Prostate gland (tissue), 2 donors: ENCODE measurements around the gene CCDC148.

ENCODE experiments used
- POLR2A ChIP-seq: fragments of 450-650 bp; IDR thresholded peaks from one replicate; pipeline ENCODE4 v1.6.1; 2016; ENCODE audit warnings: antibody characterized with exemption, mild to moderate bottlenecking
- POLR2AphosphoS5 ChIP-seq: sonication (generic); formaldehyde crosslinking; IDR thresholded peaks from one replicate; pipeline ENCODE4 v1.6.1; 2017; ENCODE audit warnings: antibody characterized with exemption
- TF ChIP-seq, protein P1 (sequence below), 4 experiments: fragments of 200-600 bp in 2 of 4; fragments of 450-650 bp in 2 of 4; sonication (generic) in 2 of 4; IDR thresholded peaks; 1 replicate in 3 of 4; 2 replicates in 1 of 4; pipeline ENCODE4 v1.5.1; 2016 to 2019; ENCODE audit warnings: antibody characterized with exemption in 4 of 4, mild to moderate bottlenecking in 2 of 4, moderate library complexity in 2 of 4

DNA sequence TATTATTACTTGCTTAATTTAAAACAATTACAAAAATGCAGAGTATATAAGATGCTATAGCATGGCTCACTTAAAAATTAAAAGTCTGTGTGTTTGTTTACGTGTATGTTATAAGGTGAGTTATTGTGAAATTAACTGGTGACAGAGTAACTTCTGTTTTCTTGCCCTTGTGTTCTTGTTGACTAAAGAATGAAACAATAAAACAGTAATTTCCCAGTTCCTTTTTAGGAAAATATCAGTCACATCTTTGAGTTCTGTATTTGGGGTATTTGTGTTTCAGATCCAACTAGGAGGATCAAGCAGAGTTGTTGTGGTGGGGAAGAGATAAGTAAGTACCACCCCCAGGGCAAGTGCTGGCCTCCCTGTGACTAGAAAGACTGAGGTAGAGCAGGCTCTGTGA lies 143.6 kb downstream of the CCDC148 start:
- no peak for TF ChIP-seq POLR2A
- no peak for TF ChIP-seq POLR2AphosphoS5
- TF ChIP-seq, protein P1, sequence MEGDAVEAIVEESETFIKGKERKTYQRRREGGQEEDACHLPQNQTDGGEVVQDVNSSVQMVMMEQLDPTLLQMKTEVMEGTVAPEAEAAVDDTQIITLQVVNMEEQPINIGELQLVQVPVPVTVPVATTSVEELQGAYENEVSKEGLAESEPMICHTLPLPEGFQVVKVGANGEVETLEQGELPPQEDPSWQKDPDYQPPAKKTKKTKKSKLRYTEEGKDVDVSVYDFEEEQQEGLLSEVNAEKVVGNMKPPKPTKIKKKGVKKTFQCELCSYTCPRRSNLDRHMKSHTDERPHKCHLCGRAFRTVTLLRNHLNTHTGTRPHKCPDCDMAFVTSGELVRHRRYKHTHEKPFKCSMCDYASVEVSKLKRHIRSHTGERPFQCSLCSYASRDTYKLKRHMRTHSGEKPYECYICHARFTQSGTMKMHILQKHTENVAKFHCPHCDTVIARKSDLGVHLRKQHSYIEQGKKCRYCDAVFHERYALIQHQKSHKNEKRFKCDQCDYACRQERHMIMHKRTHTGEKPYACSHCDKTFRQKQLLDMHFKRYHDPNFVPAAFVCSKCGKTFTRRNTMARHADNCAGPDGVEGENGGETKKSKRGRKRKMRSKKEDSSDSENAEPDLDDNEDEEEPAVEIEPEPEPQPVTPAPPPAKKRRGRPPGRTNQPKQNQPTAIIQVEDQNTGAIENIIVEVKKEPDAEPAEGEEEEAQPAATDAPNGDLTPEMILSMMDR (IDR thresholded peaks at IDR 0.05), result no peak
